ENCODE data around the gene GALNT10. TPM values are rescaled to one million over a fixed set of nuclear protein-coding genes. Genes with fewer than 3 reads are reported as not detected.
A peak's percentile ranks its signal among the peaks of the same experiment; 100 is the strongest.

Gene GALNT10
- total RNA-seq, 1 donor from 2014 or later, result 10.2 TPM

GRCh38 chr5:154271466-154271865 lies 80.9 kb downstream of the GALNT10 start:
- Histone ChIP-seq H3K4me3 (no peak overlapping the region), H4K20me1 (ENCODE audit: low read depth) (no peaks in the 10 kb centered on the region), H3K4me2 (no peak overlapping the region), H3K9me3 (ENCODE audit: low read depth) (no peaks in the 10 kb centered on the region), H3F3A (ENCODE audit: low read depth) (no peaks in the 10 kb centered on the region), H3K27ac (no peak overlapping the region), H2AFZ (replicated peaks) (no peak overlapping the region), H3K79me2 (ENCODE audit: low read depth) (no peaks in the 10 kb centered on the region), H3K4me1 (peaks cover 12% of the 10 kb centered on the region), H3K9ac (no peak overlapping the region), H3K27me3 (no peaks in the 10 kb centered on the region), H3K36me3 (no peaks in the 10 kb centered on the region)
- no peak for TF ChIP-seq EZH2phosphoT487 (IDR thresholded peaks at IDR 0.05)
- TF ChIP-seq EZH2 (IDR thresholded peaks at IDR 0.05), result no peak
- no peak for TF ChIP-seq CTCF (IDR thresholded peaks at IDR 0.05)
- H3K27me3 Mint-ChIP-seq (ENCODE audit: insufficient read depth, low read depth), result peaks cover 3% of the 10 kb centered on the region
- DNase-seq (ENCODE audit: low spot score), result no peak
- no peaks in the 10 kb centered on the region for H3K9me3 Mint-ChIP-seq
- H3K27ac Mint-ChIP-seq, result no peak overlapping the region
- peaks cover 37% of the 10 kb centered on the region for H3K4me1 Mint-ChIP-seq
- peaks cover 2% of the 10 kb centered on the region for H3K36me3 Mint-ChIP-seq
- H3K4me3 Mint-ChIP-seq, result no peak overlapping the region

- H3K36me3 ChIP-seq, result no peaks in the 10 kb centered on the region
- H3K4me2 ChIP-seq, result no peak overlapping the region
- H3K4me3 Mint-ChIP-seq, result peak overlapping the region; percentile 6
- no peak overlapping the region for H3K9ac ChIP-seq
- H3K4me3 ChIP-seq, result no peak overlapping the region
- no peak overlapping the region for H3K27ac ChIP-seq
- TF ChIP-seq EZH2 (IDR thresholded peaks at IDR 0.05), result no peak
- no peak for TF ChIP-seq EZH2phosphoT487 (IDR thresholded peaks at IDR 0.05)
- no peak for TF ChIP-seq CTCF (IDR thresholded peaks at IDR 0.05)
- no peaks in the 10 kb centered on the region for H3F3A ChIP-seq (ENCODE audit: low read depth)
- H3K9me3 Mint-ChIP-seq, result no peaks in the 10 kb centered on the region
- no peak for DNase-seq (ENCODE audit: low spot score)
- no peak overlapping the region for H3K27ac Mint-ChIP-seq
- no peaks in the 10 kb centered on the region for H3K79me2 ChIP-seq (ENCODE audit: low read depth)
- H4K20me1 ChIP-seq (ENCODE audit: low read depth), result no peaks in the 10 kb centered on the region
- peaks cover 9% of the 10 kb centered on the region for H3K4me1 ChIP-seq
- peaks cover 39% of the 10 kb centered on the region for H3K4me1 Mint-ChIP-seq
- peaks cover 2% of the 10 kb centered on the region for H3K36me3 Mint-ChIP-seq
- H3K9me3 ChIP-seq (ENCODE audit: low read depth), result no peaks in the 10 kb centered on the region
- H3K27me3 Mint-ChIP-seq (ENCODE audit: insufficient read depth, low read depth), result peaks cover 6% of the 10 kb centered on the region
- H2AFZ ChIP-seq (replicated peaks), result no peak overlapping the region
- H3K27me3 ChIP-seq, result no peaks in the 10 kb centered on the region
These were observed 81.5 kb downstream of the GALNT10 start for GRCh38 chr5:154271936-154272514.

- no peak overlapping the region for H3K4me3 ChIP-seq
- no peaks in the 10 kb centered on the region for H3K9me3 ChIP-seq (ENCODE audit: low read depth)
- H3K4me3 Mint-ChIP-seq, result no peak overlapping the region
- H3K4me1 Mint-ChIP-seq, result peaks cover 38% of the 10 kb centered on the region
- H3K9ac ChIP-seq, result no peak overlapping the region
- no peak overlapping the region for H3K4me2 ChIP-seq
- no peaks in the 10 kb centered on the region for H3K9me3 Mint-ChIP-seq
- no peaks in the 10 kb centered on the region for H3K4me1 ChIP-seq
- H3K27ac Mint-ChIP-seq, result peak overlapping the region; percentile 33
- TF ChIP-seq EZH2phosphoT487 (IDR thresholded peaks at IDR 0.05) (no peak), EZH2 (IDR thresholded peaks at IDR 0.05) (no peak), CTCF (IDR thresholded peaks at IDR 0.05) (no peak)
- peaks cover 6% of the 10 kb centered on the region for H3K27me3 Mint-ChIP-seq (ENCODE audit: insufficient read depth, low read depth)
- H3K27ac ChIP-seq, result no peak overlapping the region
- no peaks in the 10 kb centered on the region for H3K36me3 ChIP-seq
- no peaks in the 10 kb centered on the region for H3K27me3 ChIP-seq
- no peaks in the 10 kb centered on the region for H4K20me1 ChIP-seq (ENCODE audit: low read depth)
- H3F3A ChIP-seq (ENCODE audit: low read depth), result no peaks in the 10 kb centered on the region
- H3K79me2 ChIP-seq (ENCODE audit: low read depth), result no peaks in the 10 kb centered on the region
- DNase-seq (ENCODE audit: low spot score), result no peak
- H2AFZ ChIP-seq (replicated peaks), result no peak overlapping the region
- H3K36me3 Mint-ChIP-seq, result peaks cover 2% of the 10 kb centered on the region
These were observed 82.6 kb downstream of the GALNT10 start for GRCh38 chr5:154273028-154273617.
